Type B pancreatic cell (in vitro differentiated cells): ENCODE results near the gene DENND6A. TPM values are rescaled to one million over a fixed set of nuclear protein-coding genes. Genes with fewer than 3 reads are reported as not detected.

ENCODE experiments used
- DNase-seq: peaks from one replicate; pipeline ENCODE4 v3.0.0; 2021; ENCODE audit warnings: mixed read lengths; ENCODE audit not compliant: unreplicated experiment; ENCODE audit errors: extremely low spot score
- H3K27ac Mint-ChIP-seq: 2 replicates; pipeline ENCODE4 v1.8.0; 2021; ENCODE audit warnings: mild to moderate bottlenecking, mixed read lengths
- H3K27me3 Mint-ChIP-seq: 2 replicates; pipeline ENCODE4 v1.8.0; 2021; ENCODE audit warnings: mixed read lengths
- H3K36me3 Mint-ChIP-seq: 2 replicates; pipeline ENCODE4 v1.8.0; 2021; ENCODE audit warnings: mixed read lengths
- H3K4me1 Mint-ChIP-seq: one replicate; pipeline ENCODE4 v1.8.0; 2021; ENCODE audit warnings: mixed read lengths; ENCODE audit not compliant: unreplicated experiment
- H3K4me3 Mint-ChIP-seq: 2 replicates; pipeline ENCODE4 v1.8.0; 2021; ENCODE audit warnings: mild to moderate bottlenecking, mixed read lengths
- H3K9me3 Mint-ChIP-seq: 2 replicates; pipeline ENCODE4 v1.8.0; 2021; ENCODE audit warnings: mixed read lengths
- total RNA-seq: library from RNA; stranded (reverse); gene quantifications from 2 replicates; pipeline ENCODE4 v1.2.1, GENCODE V29; 2021; ENCODE audit warnings: low replicate concordance
- TF ChIP-seq, protein P1 (sequence below): fragments of 200-600 bp; sonication (generic); conservative IDR thresholded peaks from 2 replicates; pipeline ENCODE4 v1.5.0; 2021; ENCODE audit warnings: antibody characterized with exemption, mild to moderate bottlenecking

Gene DENND6A
- total RNA-seq, 1 donor from 2014 or later = 31.2 TPM

- Mint-ChIP-seq H3K36me3 (no peaks in the 10 kb centered on the region), H3K27ac (no peak overlapping the region), H3K4me3 (no peak overlapping the region), H3K4me1 (peaks cover 6% of the 10 kb centered on the region), H3K9me3 (no peaks in the 10 kb centered on the region), H3K27me3 (no peaks in the 10 kb centered on the region)
- DNase-seq = no peak
- TF ChIP-seq, protein P1, sequence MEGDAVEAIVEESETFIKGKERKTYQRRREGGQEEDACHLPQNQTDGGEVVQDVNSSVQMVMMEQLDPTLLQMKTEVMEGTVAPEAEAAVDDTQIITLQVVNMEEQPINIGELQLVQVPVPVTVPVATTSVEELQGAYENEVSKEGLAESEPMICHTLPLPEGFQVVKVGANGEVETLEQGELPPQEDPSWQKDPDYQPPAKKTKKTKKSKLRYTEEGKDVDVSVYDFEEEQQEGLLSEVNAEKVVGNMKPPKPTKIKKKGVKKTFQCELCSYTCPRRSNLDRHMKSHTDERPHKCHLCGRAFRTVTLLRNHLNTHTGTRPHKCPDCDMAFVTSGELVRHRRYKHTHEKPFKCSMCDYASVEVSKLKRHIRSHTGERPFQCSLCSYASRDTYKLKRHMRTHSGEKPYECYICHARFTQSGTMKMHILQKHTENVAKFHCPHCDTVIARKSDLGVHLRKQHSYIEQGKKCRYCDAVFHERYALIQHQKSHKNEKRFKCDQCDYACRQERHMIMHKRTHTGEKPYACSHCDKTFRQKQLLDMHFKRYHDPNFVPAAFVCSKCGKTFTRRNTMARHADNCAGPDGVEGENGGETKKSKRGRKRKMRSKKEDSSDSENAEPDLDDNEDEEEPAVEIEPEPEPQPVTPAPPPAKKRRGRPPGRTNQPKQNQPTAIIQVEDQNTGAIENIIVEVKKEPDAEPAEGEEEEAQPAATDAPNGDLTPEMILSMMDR = no peak
Observed at GRCh38 chr3:57726397-57726796, 33.5 kb upstream of the DENND6A start.

- Mint-ChIP-seq H3K4me3 (no peak overlapping the region), H3K4me1 (no peaks in the 10 kb centered on the region), H3K9me3 (no peaks in the 10 kb centered on the region), H3K27ac (no peak overlapping the region), H3K27me3 (no peaks in the 10 kb centered on the region), H3K36me3 (no peaks in the 10 kb centered on the region)
- TF ChIP-seq, protein P1 = no peak
- no peak for DNase-seq
Observed at GRCh38 chr3:57718118-57718517, 25.2 kb upstream of the DENND6A start.

DNA sequence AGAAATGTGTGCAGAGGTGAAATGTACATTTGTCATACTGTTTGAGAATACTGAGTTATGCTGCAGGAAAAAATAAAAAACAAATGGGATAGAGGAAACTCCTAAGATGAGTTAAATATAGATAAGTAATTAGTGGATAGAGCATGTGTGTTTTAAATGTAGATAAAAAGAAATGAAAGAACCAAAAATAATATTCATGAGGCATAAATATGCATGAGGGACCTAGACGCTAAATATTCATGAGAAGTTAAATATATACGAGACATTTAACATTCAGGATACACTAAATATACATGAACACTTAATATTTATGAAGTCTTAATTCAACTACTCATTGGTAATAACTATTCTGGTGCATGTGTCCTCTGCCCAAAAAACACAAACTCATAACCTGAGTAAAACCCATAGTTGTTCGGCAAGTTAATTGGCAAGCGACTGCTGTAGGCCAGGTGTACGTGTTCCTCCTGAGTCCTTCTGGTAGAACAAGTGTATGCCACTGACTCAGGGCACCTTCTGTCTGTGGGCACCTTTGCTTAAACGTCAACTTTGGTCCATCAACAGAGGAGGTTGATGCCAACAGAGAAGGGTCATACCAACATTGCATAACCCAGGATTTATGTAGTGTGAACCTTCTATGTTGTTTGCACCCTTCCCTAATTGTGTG is 24.5 kb upstream of the DENND6A start:
- no peak overlapping the region for H3K4me3 Mint-ChIP-seq
- H3K27me3 Mint-ChIP-seq = no peaks in the 10 kb centered on the region
- no peak overlapping the region for H3K27ac Mint-ChIP-seq
- DNase-seq = no peak
- no peaks in the 10 kb centered on the region for H3K9me3 Mint-ChIP-seq
- H3K4me1 Mint-ChIP-seq = no peaks in the 10 kb centered on the region
- TF ChIP-seq, protein P1 = no peak
- H3K36me3 Mint-ChIP-seq = no peaks in the 10 kb centered on the region

DNA sequence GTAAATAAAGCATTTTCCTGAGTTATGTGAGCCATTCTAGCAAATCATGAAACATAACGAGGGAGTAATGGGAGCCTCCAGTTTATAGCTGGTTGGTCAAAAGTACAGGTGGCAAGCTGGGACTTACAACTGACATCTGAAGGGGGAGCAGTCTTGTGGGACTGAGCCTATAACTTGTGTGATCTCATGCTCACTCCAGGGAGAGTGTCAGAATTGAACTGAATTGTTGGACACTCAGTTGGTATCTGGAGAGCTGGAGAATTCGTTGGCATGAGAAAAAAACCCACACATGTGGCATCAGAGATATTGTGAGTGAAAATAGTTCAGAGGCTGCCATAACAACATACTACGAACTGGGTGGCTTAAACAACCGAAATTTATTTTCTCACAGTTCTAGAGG is 22.8 kb upstream of the DENND6A start:
- no peaks in the 10 kb centered on the region for H3K9me3 Mint-ChIP-seq
- DNase-seq = no peak
- no peaks in the 10 kb centered on the region for H3K4me1 Mint-ChIP-seq
- no peak overlapping the region for H3K27ac Mint-ChIP-seq
- no peaks in the 10 kb centered on the region for H3K36me3 Mint-ChIP-seq
- no peaks in the 10 kb centered on the region for H3K27me3 Mint-ChIP-seq
- TF ChIP-seq, protein P1 = no peak
- no peak overlapping the region for H3K4me3 Mint-ChIP-seq

DNA sequence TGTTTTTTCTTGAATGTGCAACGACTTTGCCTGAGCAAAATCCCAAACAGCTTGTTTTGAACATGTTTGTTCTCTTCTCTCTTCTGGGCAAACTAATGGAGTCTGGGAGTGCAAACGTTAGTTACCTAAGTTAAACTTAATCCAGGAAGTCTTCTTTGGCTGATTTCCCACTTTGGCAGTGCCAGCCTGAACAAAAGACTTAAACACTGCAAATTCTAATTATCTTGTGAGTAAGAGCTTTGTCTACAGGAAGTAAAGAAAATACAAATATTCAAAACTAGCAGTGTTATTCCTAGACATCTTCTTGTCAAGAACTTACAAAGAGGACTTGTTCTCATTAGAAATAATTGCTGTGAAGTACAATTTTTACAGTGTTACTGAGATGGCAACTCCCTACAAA is 16.7 kb upstream of the DENND6A start:
- TF ChIP-seq, protein P1 = no peak

More for the DNA sequence above, 16.7 kb upstream of the DENND6A start:
- DNase-seq = no peak
- H3K4me3 Mint-ChIP-seq = no peak overlapping the region
- no peaks in the 10 kb centered on the region for H3K36me3 Mint-ChIP-seq
- H3K27me3 Mint-ChIP-seq = no peaks in the 10 kb centered on the region
- H3K9me3 Mint-ChIP-seq = no peaks in the 10 kb centered on the region
- no peaks in the 10 kb centered on the region for H3K4me1 Mint-ChIP-seq
- no peak overlapping the region for H3K27ac Mint-ChIP-seq
